ENCODE data around the gene CEP104.

The CEP104 gene

GRCh38 chr1:3895951-3896325 lies 38.9 kb upstream of the CEP104 start:
- TF ChIP-seq LEF1 (IDR thresholded peaks at IDR 0.05; ENCODE audit: borderline replicate concordance) = no peak
- CTCF ChIA-PET = no interaction called here
- POLR2A ChIA-PET = no interaction called here
- DNase-seq (ENCODE audit: extremely low spot score) = no peak

GRCh38 chr1:3895279-3895950 lies 38.4 kb upstream of the CEP104 start:
- ChIA-PET CTCF (no interaction called here), POLR2A (no interaction called here)
- TF ChIP-seq HDGF (IDR thresholded peaks at IDR 0.05; ENCODE audit: borderline replicate concordance) (no peak), L3MBTL2 (conservative IDR thresholded peaks at IDR 0.05) (no peak), ZNF384 (IDR thresholded peaks at IDR 0.05) (no peak), ELF4 (IDR thresholded peaks at IDR 0.05) (no peak), ARNT (IDR thresholded peaks at IDR 0.05) (no peak), CTBP1 (IDR thresholded peaks at IDR 0.05; ENCODE audit: borderline replicate concordance) (no peak), PKNOX1 (IDR thresholded peaks at IDR 0.05) (no peak), FOXM1 (IDR thresholded peaks at IDR 0.05; ENCODE audit: borderline replicate concordance) (no peak), SP1 (IDR thresholded peaks at IDR 0.05) (no peak)

GRCh38 chr1:3894626-3895278 lies 37.7 kb upstream of the CEP104 start:
- POLR2A ChIA-PET = no interaction called here
- TF ChIP-seq PKNOX1 (IDR thresholded peaks at IDR 0.05) = no peak
- TF ChIP-seq L3MBTL2 (conservative IDR thresholded peaks at IDR 0.05) = no peak
- no peak for TF ChIP-seq TARDBP (IDR thresholded peaks at IDR 0.05)
- CTCF ChIA-PET = no interaction called here
- no peak for DNase-seq (ENCODE audit: extremely low spot score)

More at GRCh38 chr1:3895279-3895950, 38.4 kb upstream of the CEP104 start:
- DNase-seq (ENCODE audit: extremely low spot score) = no peak

DNA sequence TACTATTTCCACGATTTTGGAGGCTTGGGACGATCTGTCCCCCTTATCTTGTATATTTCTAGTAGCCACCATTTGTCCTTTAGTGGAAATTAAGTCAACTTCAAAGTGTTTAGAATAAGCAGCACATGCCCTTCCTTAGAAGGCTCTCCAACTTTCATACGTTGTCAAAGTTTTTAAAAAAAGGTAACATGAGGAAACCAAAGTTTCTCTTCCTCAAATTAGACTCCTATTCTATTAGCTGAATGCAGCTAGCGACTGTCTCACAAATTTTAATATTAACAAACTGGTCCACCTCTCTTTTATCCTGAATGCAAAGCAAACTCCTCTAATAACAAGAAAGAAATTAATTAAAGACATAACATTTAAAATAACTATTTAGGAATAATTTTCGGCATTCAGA lies 36.2 kb upstream of the CEP104 start:
- DNase-seq (ENCODE audit: extremely low spot score) = no peak
- CTCF ChIA-PET = no interaction called here
- no peak for TF ChIP-seq SUZ12 (IDR thresholded peaks at IDR 0.05)
- no peak for TF ChIP-seq FOXK2 (IDR thresholded peaks at IDR 0.05)
- no peak for TF ChIP-seq L3MBTL2 (conservative IDR thresholded peaks at IDR 0.05)
- POLR2A ChIA-PET = interaction anchor here (0.7 kb wide), 1 partner anchor 35 kb away, joined by 3 read pairs; no protein-coding TSS in a partner anchor

DNA sequence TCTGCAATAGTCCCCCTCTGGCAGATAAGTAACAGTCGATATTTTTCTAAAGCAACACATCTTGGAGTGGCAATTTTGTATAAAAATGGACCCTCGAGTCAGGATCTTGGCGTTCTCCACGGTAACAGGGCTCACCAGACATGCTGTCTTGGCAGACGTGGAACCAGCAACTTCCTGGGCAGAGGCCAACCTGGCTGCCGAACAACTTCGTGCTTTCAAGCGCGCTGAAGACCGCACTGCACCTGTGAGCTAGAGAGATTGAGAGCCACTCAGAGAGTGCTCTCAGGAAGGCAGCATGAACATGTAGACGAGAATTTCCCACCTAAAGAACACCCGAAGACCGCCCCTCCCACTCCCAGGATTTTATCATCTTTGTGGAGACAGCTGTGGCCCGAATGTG lies 35.7 kb upstream of the CEP104 start:
- CTCF ChIA-PET = no interaction called here
- TF ChIP-seq FOXM1 (IDR thresholded peaks at IDR 0.05; ENCODE audit: borderline replicate concordance) (no peak), TARDBP (IDR thresholded peaks at IDR 0.05) (no peak), ARNT (IDR thresholded peaks at IDR 0.05) (no peak), NFRKB (IDR thresholded peaks at IDR 0.05) (no peak), PKNOX1 (IDR thresholded peaks at IDR 0.05) (no peak), FOXA1 (IDR thresholded peaks at IDR 0.05) (no peak), ELF4 (IDR thresholded peaks at IDR 0.05) (no peak), HDGF (IDR thresholded peaks at IDR 0.05; ENCODE audit: borderline replicate concordance) (no peak), BHLHE40 (IDR thresholded peaks at IDR 0.05; ENCODE audit: borderline replicate concordance) (no peak), CTBP1 (IDR thresholded peaks at IDR 0.05; ENCODE audit: borderline replicate concordance) (no peak), FOXK2 (IDR thresholded peaks at IDR 0.05) (no peak), L3MBTL2 (conservative IDR thresholded peaks at IDR 0.05) (no peak), ZNF384 (IDR thresholded peaks at IDR 0.05) (no peak), LEF1 (IDR thresholded peaks at IDR 0.05; ENCODE audit: borderline replicate concordance) (no peak), SP1 (IDR thresholded peaks at IDR 0.05) (no peak), SUZ12 (IDR thresholded peaks at IDR 0.05) (no peak)
- DNase-seq (ENCODE audit: extremely low spot score) = no peak
- POLR2A ChIA-PET = no interaction called here

- no peak for DNase-seq (ENCODE audit: extremely low spot score)
- ChIA-PET CTCF (no interaction called here), POLR2A (no interaction called here)
- TF ChIP-seq FOXM1 (IDR thresholded peaks at IDR 0.05; ENCODE audit: borderline replicate concordance) (no peak), L3MBTL2 (conservative IDR thresholded peaks at IDR 0.05) (no peak), LEF1 (IDR thresholded peaks at IDR 0.05; ENCODE audit: borderline replicate concordance) (no peak), BHLHE40 (IDR thresholded peaks at IDR 0.05; ENCODE audit: borderline replicate concordance) (no peak), SUZ12 (IDR thresholded peaks at IDR 0.05) (no peak), NFRKB (IDR thresholded peaks at IDR 0.05) (no peak), ELF4 (IDR thresholded peaks at IDR 0.05) (no peak)
Measured at GRCh38 chr1:3891329-3891865, 34.4 kb upstream of the CEP104 start.
